Activated CD4-positive, alpha-beta T cell treated with anti-CD3 and anti-CD28 coated beads, Interleukin-2, amount 50 U/mL, for 16 hours (primary cell): ENCODE results near the gene MYO3B.

Source experiments
- DNase-seq: peaks from one replicate; pipeline ENCODE4 v3.0.0-alpha.2; 2020

The MYO3B gene

DNA sequence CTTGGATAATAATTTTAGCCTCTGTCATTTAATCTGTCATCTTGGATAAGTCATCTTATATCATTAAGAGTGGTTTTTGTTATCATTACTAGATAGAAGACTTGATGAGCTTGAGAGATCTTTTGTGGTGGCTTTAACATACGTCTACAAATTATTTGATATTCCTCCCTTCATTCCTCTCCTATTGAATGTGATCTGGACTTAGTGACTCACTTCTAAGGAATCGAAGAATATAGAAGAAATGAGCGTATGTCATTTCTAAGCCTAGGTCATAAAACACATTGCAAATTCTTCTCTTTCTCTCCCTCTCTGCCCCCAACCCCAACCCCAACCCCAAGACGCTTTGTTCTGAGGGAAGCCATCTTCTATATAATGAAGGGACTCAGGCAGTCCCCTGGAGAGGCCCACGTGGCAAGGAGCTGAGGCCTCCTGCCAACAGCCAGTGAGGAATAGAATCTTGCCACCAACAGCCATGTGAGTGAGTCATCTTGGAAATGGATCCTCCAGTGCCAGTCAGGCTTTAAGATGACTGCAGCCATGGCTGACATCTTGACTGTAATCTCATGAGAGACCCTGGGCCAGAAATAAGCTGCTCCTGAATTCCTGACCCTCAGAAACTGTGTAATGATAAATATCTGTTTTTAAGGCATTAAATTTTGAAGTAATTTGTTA, 315.6 kb downstream of the MYO3B start:
- DNase-seq, result no peak

GRCh38 chr2:170495896-170496295, 317.9 kb downstream of the MYO3B start:
- DNase-seq, result no peak

DNA sequence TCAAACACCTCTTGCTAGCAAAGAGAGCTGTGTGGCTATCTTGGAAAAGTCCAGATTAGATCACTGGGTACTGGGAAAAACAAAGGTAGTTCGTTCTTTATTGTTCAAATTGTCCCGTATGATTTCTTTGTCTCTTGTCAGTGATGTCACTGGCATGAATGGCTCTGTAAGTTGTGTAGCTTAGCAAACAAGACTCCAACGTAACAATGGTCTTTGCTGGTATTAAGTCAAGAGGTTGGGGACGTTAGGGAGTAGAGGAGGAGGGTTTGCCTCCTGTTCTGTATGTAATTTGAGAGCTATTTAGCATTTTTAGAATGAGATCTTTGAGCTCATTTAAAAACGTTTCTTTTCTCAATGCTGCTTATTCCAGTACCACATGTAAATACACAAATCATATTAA, 320.7 kb downstream of the MYO3B start:
- DNase-seq, result no peak

- DNase-seq, result no peak
Measured at GRCh38 chr2:170500104-170500503, 322.2 kb downstream of the MYO3B start.

DNA sequence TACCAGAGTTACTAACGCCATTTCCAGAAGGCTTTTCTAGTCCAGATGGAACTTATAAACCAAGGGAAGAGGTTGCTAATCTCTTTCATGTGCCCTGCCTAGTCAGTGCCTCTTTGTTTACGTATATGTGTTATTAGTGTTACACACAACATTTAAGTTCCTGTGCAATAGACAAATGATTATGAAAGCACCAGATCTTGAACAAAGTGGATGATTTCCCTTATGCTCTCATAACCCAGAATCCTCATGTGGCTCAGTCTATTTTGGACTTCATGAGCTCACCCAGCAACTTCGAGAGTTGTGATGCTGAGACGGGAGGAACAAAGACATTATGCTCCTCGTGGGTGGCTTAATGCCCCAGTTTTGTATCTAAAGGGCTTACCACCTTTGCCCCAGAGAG, 322.8 kb downstream of the MYO3B start:
- no peak for DNase-seq

DNA sequence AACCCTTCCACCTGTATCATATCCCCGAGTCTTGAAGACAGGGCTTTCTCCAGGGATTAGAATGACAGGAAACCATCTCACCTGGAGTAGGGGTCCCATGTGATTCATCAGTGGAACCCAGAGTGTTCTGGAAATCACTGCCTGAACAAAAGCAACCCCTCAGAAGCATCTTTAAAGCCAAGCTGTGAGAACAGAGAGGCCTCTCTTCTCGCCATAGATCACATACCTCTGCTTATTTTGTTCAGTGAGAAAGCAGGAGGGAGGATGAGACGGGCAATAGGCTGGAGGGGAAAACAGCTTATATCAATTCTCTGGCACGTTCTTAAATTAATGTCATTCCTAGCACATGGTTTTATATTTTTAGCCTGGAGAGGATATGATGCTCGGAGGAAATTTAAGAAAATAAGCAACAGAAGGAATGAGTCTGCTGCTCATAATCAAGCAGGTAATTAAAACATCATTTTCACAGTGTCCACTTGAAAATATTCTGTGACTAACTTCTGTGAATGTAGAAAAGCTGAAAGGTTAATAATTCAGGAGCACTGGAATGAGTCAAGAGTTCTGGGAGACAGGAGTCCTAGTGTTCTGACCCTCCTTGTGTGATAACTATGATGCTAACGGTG, 323.6 kb downstream of the MYO3B start:
- no peak for DNase-seq

DNA sequence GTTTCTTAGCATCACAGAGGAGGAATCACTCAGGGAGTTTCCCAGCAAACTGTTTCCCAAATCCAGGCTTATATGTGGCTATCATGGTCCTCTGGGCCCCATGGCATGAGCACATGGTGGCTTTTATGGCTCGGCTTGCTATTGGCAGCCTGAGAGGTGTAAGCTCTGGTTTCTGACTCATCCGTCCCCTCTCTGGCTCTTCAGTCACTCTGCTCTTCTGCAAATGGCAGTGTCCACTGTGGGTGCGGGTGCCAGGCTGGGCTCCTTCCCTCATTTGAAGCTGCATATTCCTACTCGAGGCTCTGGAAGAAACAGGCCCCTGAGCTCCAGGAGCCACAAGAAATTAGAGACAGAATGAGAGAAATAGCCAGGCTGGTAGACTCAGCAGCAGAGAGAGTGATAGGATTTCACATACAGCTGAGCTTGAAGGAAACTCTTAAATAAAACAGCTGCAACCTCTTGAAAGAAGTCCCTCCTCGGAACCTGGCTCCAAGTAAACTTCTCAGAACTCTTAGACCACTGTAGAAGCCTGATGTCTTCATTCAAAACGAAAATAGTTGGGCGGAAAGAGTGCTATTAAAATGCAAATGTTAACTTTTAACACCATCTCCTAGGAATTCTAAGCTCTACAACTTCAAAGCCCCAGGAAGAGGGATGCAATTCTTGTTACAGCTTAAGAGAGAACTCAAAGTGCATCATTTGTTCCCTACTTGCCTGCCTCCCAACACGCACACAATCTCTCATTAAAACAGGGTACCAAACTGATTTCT, 324.6 kb downstream of the MYO3B start:
- no peak for DNase-seq

- no peak for DNase-seq
Measured at GRCh38 chr2:170503563-170503962, 325.6 kb downstream of the MYO3B start.

DNA sequence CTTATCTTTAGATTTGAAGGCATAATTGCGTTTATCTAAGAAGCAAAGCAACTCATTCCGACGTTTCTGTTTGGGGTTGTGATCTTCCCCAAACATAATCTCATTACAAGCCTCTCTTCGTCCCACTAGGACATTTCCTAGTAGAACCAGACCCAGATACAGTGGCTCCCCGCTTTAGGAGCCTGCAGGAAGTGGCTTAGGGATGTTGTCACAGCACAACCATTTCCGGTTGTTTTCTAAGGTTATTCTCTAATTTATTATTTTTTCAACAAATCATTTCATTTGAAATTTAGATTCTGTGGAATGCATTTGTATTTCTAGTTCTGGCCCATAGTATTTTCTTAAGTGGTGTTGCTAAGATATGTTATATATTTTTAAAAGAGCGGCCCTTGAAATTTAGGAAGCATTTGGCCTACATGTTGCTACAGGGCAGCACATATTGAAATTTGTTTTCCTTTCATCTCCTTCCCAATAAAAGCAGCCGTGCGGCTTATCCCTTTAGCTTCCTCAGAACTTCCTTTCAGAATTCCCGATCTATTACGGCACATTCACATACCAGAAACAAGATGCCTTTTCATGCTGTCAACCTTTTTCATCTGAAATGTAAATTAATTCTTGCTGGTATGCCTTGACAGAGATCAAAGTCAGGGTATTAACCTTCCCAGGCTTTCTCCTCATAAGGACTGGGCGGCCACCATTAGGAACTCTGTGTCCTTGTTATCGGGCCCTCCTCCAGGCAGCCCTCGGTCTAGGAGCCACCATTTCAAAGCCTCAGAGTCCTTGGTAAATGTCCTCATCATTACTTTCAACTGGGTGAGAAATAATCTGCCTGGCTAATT, 326.2 kb downstream of the MYO3B start:
- no peak for DNase-seq

GRCh38 chr2:170504810-170505145, 326.8 kb downstream of the MYO3B start:
- no peak for DNase-seq

DNA sequence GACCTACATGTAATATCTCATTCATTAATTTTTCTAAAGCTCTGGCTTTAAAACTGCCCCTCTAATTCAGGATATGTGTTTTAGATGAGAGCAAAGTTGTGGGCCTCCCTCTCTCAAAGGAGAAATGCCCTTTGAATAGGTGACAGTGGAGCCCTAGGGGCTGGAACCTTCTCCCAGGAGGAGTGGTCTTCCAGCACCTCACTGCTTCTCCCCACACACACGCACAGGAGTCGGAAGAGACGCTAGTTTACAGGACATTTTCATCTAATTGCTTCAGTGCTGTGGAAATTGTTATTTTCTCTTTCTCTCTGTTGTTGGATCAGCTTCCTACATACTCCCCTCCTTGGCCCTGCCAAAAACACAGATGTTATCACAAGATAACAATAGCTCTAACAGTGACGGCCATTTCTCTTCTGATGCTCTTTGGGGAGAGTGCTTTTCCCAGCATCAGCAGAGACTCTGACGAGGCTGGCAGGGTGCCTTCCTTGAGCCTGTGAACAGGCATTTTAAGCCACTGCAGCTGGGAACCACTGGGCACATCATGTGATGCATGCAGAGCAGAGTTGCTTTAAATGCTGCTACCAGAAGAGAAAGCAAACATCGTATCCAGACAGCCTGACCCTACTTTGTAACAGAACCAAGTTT, 327.8 kb downstream of the MYO3B start:
- no peak for DNase-seq

DNA sequence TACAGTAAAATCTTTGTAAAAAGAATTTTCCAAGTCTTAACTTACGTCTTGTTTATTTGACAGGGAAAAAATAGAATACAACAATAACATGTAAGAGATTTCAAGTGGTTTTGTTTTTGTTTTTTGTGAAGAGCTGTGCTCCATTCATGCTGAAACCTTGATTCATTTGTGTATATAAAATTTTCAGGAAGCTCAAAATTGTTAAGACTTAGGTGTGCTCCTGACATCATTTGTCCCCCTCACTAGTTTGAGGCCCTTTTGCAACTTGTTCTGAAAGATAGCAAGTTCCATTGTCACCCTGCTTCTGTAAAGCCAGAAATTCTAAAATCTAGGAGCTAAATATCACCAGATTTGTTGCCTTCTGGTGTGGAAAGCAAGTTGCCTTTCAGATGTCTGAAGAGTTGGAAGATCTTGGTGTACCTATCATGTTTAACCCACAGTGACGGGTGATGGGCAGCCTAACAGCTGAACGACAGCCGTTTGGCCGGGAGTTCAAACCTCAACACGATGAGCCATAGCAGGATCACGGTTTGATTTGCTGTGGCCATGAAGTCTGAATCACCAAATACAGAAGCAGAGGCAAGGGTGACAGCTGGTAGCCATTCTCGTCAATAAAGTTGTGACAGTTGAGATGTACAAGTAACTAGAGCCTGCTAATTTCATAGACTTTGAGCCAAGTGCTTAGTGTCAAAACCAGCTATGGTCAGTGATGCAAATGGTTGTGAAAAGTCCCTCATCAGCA, 331.7 kb downstream of the MYO3B start:
- DNase-seq, result peak; percentile 87

DNA sequence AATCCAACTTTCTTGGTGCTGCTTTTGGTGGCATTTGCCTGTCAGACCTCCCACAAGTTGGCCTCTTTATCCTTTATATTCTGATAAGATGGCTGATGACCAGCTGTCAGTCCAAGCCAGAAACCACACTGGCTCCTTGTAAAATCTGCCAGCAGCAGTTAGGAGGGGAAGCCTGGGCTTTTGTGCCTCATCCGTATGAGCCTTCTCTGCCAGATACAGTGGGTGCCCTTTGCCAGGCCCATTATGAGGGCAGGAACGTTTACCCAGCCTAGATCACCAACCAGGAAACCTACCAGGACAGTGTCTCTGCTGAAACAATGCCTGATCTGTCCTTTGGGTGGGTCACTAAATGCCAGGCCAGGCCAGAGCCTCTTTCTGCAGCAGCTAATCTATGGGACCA, 334.3 kb downstream of the MYO3B start:
- no peak for DNase-seq

- DNase-seq, result no peak
Measured at GRCh38 chr2:170514140-170514539, 336.2 kb downstream of the MYO3B start.

GRCh38 chr2:170517538-170517937, 339.6 kb downstream of the MYO3B start:
- DNase-seq, result no peak

DNA sequence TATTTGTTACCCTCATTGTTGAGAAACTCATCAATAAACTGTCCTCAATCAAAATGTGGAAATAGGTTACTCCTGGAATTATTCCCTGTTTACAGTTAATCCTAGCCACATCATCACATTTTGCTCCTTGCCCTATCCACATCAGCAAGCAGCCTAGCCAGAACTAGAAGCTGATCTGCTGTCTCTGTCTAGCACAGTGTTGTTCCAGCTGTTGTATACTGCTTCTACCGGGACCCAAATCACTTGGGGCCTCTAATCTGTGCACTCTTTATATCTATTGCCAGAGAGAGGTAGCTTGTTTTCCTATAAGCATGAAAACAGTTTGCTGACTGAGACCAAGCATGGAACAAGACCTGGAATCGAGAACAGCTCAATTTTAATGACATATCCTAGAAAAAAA, 341.0 kb downstream of the MYO3B start:
- DNase-seq, result no peak

GRCh38 chr2:170521299-170521698, 343.4 kb downstream of the MYO3B start:
- no peak for DNase-seq

- no peak for DNase-seq
Measured at GRCh38 chr2:170523506-170523905, 345.6 kb downstream of the MYO3B start.

DNA sequence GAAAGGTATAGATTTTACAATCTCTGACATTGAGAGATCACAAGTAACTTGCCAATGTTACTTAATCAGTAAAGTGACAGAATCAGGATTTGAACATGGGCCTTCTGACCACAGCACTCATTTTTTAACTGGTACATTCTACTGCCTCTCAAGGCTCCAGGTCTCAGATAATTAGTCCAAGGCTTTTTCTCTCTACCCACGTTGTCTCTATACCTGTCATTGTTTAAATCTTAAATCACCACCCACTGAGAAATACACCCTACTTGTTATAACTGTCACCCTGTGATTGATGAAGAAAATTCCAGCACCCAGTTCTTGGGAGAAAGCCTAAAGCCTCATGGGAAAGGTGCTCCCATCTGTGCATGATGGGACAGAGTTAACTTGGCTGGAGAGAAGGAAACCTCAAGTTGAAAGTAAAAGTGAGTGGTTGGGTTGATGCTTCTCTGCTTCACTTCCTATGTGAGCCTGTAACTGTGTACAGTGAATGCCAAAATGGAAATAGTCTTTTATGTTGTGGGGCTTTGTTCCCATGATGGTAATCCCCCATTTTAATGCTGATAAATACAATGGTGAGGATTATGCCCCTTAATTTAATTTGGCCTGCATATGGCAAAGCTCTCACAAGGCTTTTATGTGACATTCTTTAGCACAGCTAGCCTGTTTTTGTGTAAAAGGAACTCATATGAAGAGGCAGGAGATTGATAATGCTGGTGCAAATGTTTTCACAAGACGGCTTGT, 347.1 kb downstream of the MYO3B start:
- no peak for DNase-seq

DNA sequence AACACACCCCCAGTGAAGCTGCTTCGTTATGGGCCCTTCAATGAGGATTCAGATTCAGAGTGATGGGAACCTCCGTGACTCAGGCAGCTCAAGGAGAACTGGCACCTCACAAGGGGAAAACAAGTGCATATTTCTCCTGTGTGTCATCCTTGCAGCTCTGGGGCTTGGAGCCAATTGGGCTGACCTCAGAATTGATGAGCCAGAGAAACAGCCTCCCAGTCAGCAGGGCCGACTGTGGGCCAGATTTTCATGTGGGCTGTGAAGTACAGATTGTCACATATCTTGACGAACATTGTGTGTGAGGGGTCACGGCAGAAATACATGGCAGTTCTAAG, 347.6 kb downstream of the MYO3B start:
- no peak for DNase-seq

GRCh38 chr2:170530284-170530745, 352.4 kb downstream of the MYO3B start:
- no peak for DNase-seq
